Natural killer cell (primary cell): ENCODE results near the gene GABBR2. TPM values are rescaled to one million over a fixed set of nuclear protein-coding genes. Genes with fewer than 3 reads are reported as not detected.
"Not testable (repeated sequence)": the region's sequence is repeated elsewhere in the genome, so short reads cannot be mapped to it uniquely, and the experiment has no call there.

Experiments
- ATAC-seq, 3 donors: fragments of 150-1000 bp in 2 of 3; fragments of 200-7000 bp in 1 of 3; cut with Tn5 transposase; 1 replicate in 1 of 3; 2 replicates in 2 of 3; pipeline ENCODE4 v1.10.0; 2021; ENCODE audit warnings: mild to moderate bottlenecking in 2 of 3, moderate library complexity in 2 of 3
- DNase-seq, 2 donors: peaks; one replicate each; pipeline versions ENCODE4 v3.0.0 to v3.0.0-alpha.2; 2013 to 2021; ENCODE audit warnings: mixed read lengths in 1 of 2
- H3K27ac ChIP-seq: one replicate; pipeline ENCODE4 v1.5.1; 2013; ENCODE audit warnings: mild to moderate bottlenecking, low read length
- H3K27me3 ChIP-seq: one replicate; pipeline ENCODE4 v1.6.1; 2013; ENCODE audit warnings: low read length; ENCODE audit not compliant: control insufficient read depth, insufficient read depth
- H3K36me3 ChIP-seq: one replicate; pipeline ENCODE4 v1.6.1; 2013; ENCODE audit warnings: low read length; ENCODE audit not compliant: control insufficient read depth, insufficient read depth
- H3K4me1 ChIP-seq: one replicate; pipeline ENCODE4 v1.6.1; 2013; ENCODE audit warnings: low read length; ENCODE audit not compliant: control insufficient read depth, insufficient read depth
- H3K4me3 ChIP-seq: one replicate; pipeline ENCODE4 v1.5.1; 2013; ENCODE audit warnings: low read length
- H3K9me3 ChIP-seq: one replicate; pipeline ENCODE4 v1.6.1; 2013; ENCODE audit warnings: low read length; ENCODE audit not compliant: control insufficient read depth, insufficient read depth
- H3K27ac Mint-ChIP-seq, 2 donors: one replicate each; pipeline ENCODE4 v1.8.0; 2022; ENCODE audit warnings: mild to moderate bottlenecking in 2 of 2, mixed read lengths in 2 of 2, moderate library complexity in 1 of 2
- H3K27me3 Mint-ChIP-seq, 2 donors: one replicate each; pipeline ENCODE4 v1.8.0; 2022; ENCODE audit warnings: low read depth in 2 of 2, mixed read lengths in 2 of 2
- H3K36me3 Mint-ChIP-seq: one replicate; pipeline ENCODE4 v1.8.0; 2022; ENCODE audit warnings: mixed read lengths
- H3K4me1 Mint-ChIP-seq, 2 donors: one replicate each; pipeline ENCODE4 v1.8.0; 2022; ENCODE audit warnings: mixed read lengths in 2 of 2
- H3K4me3 Mint-ChIP-seq: one replicate; pipeline ENCODE4 v1.8.0; 2022; ENCODE audit warnings: mild to moderate bottlenecking, moderate library complexity, mixed read lengths
- H3K9me3 Mint-ChIP-seq, 2 donors: one replicate each; pipeline ENCODE4 v1.8.0; 2022; ENCODE audit warnings: mixed read lengths in 2 of 2
- WGBS: methylation state at CpG from one replicate; pipeline ENCODE4 v1.1.7; 2013; ENCODE audit warnings: missing lambda C conversion rate; ENCODE audit not compliant: insufficient coverage; 5-methylcytosine and 5-hydroxymethylcytosine counted together
- intact Hi-C: fragments of 100-400 bp; cut with micrococcal nuclease; formaldehyde crosslinking; loops from one replicate; pipeline ENCODE4 v1.14.2; 2022
- total RNA-seq, 4 donors: library from RNA; stranded (reverse); fragments of 120-200 nt in 1 of 4; gene quantifications; one replicate each; pipeline versions ENCODE4 v1.2.3 to v1.2.4, GENCODE V29; 2013 to 2022
- TF ChIP-seq, protein P1 (sequence below): fragments of 200-600 bp; IDR thresholded peaks from one replicate; pipeline ENCODE4 v1.8.0; 2022; ENCODE audit warnings: antibody characterized with exemption

GABBR2 gene
- total RNA-seq, 3 donors from 2014 or later (not counting 1 experiment from before 2014, with no cell fraction given), result not detected

DNA sequence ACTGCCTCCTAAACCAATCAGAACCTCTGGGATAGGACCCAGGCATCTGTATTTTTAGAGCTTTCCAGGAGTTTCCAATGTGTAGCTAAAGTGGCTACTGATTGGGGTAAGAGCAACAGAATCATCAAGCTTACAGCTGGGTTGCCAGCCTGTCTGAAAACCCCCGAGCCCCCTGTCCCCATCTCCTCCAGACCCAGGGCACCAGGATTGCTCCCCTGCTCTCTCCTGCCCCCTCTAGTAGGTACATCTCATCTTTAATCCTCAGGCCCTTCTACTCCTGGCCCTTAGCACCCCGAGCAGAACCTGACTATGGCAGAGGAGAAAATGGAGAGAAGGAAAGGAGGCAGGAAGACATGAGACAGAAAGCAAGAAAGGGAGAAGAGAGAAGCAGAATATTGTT lies 204.9 kb downstream of the GABBR2 start:
- TF ChIP-seq, protein P1, sequence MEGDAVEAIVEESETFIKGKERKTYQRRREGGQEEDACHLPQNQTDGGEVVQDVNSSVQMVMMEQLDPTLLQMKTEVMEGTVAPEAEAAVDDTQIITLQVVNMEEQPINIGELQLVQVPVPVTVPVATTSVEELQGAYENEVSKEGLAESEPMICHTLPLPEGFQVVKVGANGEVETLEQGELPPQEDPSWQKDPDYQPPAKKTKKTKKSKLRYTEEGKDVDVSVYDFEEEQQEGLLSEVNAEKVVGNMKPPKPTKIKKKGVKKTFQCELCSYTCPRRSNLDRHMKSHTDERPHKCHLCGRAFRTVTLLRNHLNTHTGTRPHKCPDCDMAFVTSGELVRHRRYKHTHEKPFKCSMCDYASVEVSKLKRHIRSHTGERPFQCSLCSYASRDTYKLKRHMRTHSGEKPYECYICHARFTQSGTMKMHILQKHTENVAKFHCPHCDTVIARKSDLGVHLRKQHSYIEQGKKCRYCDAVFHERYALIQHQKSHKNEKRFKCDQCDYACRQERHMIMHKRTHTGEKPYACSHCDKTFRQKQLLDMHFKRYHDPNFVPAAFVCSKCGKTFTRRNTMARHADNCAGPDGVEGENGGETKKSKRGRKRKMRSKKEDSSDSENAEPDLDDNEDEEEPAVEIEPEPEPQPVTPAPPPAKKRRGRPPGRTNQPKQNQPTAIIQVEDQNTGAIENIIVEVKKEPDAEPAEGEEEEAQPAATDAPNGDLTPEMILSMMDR, result no peak
- Histone ChIP-seq H3K4me3 (no peak overlapping the region), H3K27ac (no peak overlapping the region), H3K36me3 (no peaks in the 10 kb centered on the region), H3K9me3 (no peaks in the 10 kb centered on the region), H3K27me3 (no peaks in the 10 kb centered on the region), H3K4me1 (no peaks in the 10 kb centered on the region)
- no peak for ATAC-seq
- Mint-ChIP-seq H3K4me3 (no peak overlapping the region), H3K9me3 (no peaks in the 10 kb centered on the region), H3K4me1 (no peaks in the 10 kb centered on the region), H3K27me3 (peaks cover 13 to 23% of the 10 kb centered on the region in 2 donors), H3K36me3 (no peaks in the 10 kb centered on the region), H3K27ac (no peak overlapping the region)
- no peak for DNase-seq
- intact Hi-C loops, result no loop called here
- 73% methylated on average over 2 of the region's 2 CpGs for WGBS

DNA sequence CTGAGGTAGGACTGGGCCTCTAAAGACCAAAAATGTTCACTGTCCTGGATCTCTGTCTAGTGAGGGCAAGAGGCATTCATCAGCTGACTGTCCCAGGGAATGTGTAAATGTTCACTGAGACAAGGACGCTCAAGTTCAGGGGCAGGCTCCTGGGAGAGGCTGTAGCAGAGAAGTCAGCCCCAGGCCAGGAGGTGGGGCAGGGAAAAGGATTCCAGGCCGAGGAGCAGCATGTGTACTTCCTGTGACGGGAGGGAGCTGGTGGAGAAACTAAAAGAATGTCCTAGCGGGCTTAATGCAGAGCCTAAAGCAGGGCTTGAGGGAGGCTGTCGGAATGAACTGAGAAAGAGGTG lies 205.8 kb downstream of the GABBR2 start:
- Histone ChIP-seq H3K4me3 (no peak overlapping the region), H3K9me3 (no peaks in the 10 kb centered on the region), H3K4me1 (no peaks in the 10 kb centered on the region), H3K27me3 (no peaks in the 10 kb centered on the region), H3K27ac (no peak overlapping the region), H3K36me3 (no peaks in the 10 kb centered on the region)
- no peak overlapping the region for H3K27ac Mint-ChIP-seq
- no peak overlapping the region for H3K4me3 Mint-ChIP-seq
- H3K27me3 Mint-ChIP-seq, result peaks cover 12 to 29% of the 10 kb centered on the region in 2 donors
- WGBS, result 84% methylated on average over 5 of the region's 5 CpGs
- ATAC-seq (no peak), DNase-seq (no peak)
- no peaks in the 10 kb centered on the region for H3K9me3 Mint-ChIP-seq
- H3K36me3 Mint-ChIP-seq, result no peaks in the 10 kb centered on the region
- intact Hi-C loops, result no loop called here
- TF ChIP-seq, protein P1, result no peak
- no peaks in the 10 kb centered on the region for H3K4me1 Mint-ChIP-seq

DNA sequence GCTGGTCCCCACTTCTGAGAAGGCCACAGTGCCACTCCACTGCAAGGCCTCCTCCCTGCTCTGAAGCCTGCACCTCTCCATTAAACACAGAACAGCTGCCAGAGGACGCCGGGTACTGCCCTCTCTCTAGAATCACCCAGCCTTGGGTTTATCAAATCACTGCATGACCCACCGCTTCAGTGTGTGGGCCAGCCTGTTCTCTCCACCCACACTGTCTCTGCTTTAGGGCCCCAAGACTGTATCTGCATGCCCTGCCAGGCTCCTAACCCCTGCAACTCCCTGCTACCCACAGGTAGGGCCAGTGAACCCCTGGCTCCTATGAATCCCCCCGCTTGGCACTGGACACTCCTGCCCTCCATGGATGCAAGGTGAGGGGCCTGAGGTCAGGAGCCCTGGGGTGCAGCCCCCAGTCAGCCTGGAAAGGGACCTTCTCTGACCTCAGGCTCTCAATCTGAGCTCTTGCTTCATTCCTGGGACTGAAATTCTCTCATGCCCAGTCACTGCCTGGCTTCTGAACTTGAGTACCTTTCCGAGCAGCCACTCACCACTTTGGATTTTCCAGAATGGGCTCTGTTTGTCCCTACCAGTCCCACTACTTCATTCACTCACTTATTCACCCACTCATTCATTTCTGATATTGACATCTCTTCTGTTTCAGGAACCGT lies 206.3 kb downstream of the GABBR2 start:
- H3K27me3 ChIP-seq, result no peaks in the 10 kb centered on the region
- no peak for DNase-seq
- H3K9me3 Mint-ChIP-seq, result no peaks in the 10 kb centered on the region
- no peak overlapping the region for H3K4me3 Mint-ChIP-seq
- ATAC-seq, result no peak
- no peaks in the 10 kb centered on the region for H3K36me3 ChIP-seq
- no peaks in the 10 kb centered on the region for H3K4me1 ChIP-seq
- no peaks in the 10 kb centered on the region for H3K4me1 Mint-ChIP-seq
- WGBS, result 87% methylated on average over 6 of the region's 6 CpGs
- no peak overlapping the region for H3K27ac Mint-ChIP-seq
- H3K27me3 Mint-ChIP-seq, result peaks cover 12 to 28% of the 10 kb centered on the region in 2 donors
- intact Hi-C loops, result no loop called here
- no peak overlapping the region for H3K4me3 ChIP-seq
- H3K36me3 Mint-ChIP-seq, result no peaks in the 10 kb centered on the region
- no peak overlapping the region for H3K27ac ChIP-seq
- no peaks in the 10 kb centered on the region for H3K9me3 ChIP-seq
- TF ChIP-seq, protein P1, result no peak

DNA sequence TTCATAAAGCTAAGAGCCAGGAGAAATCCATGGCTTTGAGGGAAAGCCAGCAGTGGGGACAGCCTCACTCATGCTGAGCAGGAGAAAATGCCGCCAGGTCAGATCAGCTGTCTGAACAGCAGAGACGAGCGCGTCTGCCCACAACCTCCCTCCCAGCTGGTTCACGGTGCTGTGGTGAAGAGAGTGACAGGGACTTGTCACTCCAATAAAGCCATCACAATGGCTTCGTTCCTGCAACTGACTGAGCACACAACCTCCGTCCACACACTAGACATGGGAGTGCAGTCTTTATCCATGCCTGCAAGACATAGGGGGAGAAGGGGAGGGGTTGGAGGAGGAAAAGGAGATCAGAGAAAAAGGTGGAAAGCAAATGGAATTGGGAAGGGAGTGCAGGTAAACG lies 206.9 kb downstream of the GABBR2 start:
- no peaks in the 10 kb centered on the region for H3K4me1 ChIP-seq
- Mint-ChIP-seq H3K27ac (no peak overlapping the region), H3K4me3 (no peak overlapping the region), H3K36me3 (no peaks in the 10 kb centered on the region), H3K4me1 (no peaks in the 10 kb centered on the region), H3K9me3 (no peaks in the 10 kb centered on the region), H3K27me3 (peaks cover 14 to 24% of the 10 kb centered on the region in 2 donors)
- H3K27me3 ChIP-seq, result no peaks in the 10 kb centered on the region
- no peak overlapping the region for H3K4me3 ChIP-seq
- no peak overlapping the region for H3K27ac ChIP-seq
- no peaks in the 10 kb centered on the region for H3K9me3 ChIP-seq
- DNase-seq (no peak), ATAC-seq (no peak)
- no peaks in the 10 kb centered on the region for H3K36me3 ChIP-seq
- intact Hi-C loops, result no loop called here
- WGBS, result 83% methylated on average over 8 of the region's 8 CpGs
- TF ChIP-seq, protein P1, result no peak

- H3K36me3 Mint-ChIP-seq, H3K36me3 ChIP-seq, H3K4me1 Mint-ChIP-seq, H3K9me3 Mint-ChIP-seq, H3K27ac ChIP-seq, H3K27me3 ChIP-seq, H3K4me3 Mint-ChIP-seq, ATAC-seq, intact Hi-C loops, DNase-seq, H3K4me1 ChIP-seq, H3K27ac Mint-ChIP-seq, H3K9me3 ChIP-seq, H3K4me3 ChIP-seq: not testable (repeated sequence)
- 91% methylated on average over 8 of the region's 8 CpGs for WGBS
- H3K27me3 Mint-ChIP-seq, result peaks cover 16 to 29% of the 10 kb centered on the region in 2 donors
Measured at GRCh38 chr9:98501259-98501658, 207.5 kb downstream of the GABBR2 start.
